Measurements from ENCODE around the gene TM4SF18. TPM values are rescaled to one million over a fixed set of nuclear protein-coding genes. Genes with fewer than 3 reads are reported as not detected.

The TM4SF18 gene
- total RNA-seq, 1 experiment from 2014 or later = 0.34 TPM

- TF ChIP-seq MAX (IDR thresholded peaks at IDR 0.05) = no peak
- no peak for TF ChIP-seq CBX3 (IDR thresholded peaks at IDR 0.05; ENCODE audit: low read depth)
- no peak for TF ChIP-seq EZH2 (IDR thresholded peaks at IDR 0.05)
These were observed 13.7 kb downstream of the TM4SF18 start (continued) for GRCh38 chr3:149319750-149320149.

- intact Hi-C loops (cut with micrococcal nuclease) = no loop called here
- peak overlapping the region; percentile 97 for H2AFZ ChIP-seq (ENCODE audit: low read depth, low read length, poor library complexity, severe bottlenecking)
- peaks cover 0 to 26% of the 10 kb centered on the region in 2 experiments; a peak in 2 of 4 replicates for H3K4me1 ChIP-seq (ENCODE audit: control insufficient read depth in 1 of 2, insufficient read depth in 2 of 2, low read length in 2 of 2)
- BruUV-seq (replicated peaks) = no TSS peak
- H3K27ac ChIP-seq (ENCODE audit: low read depth, low read length) = no peak overlapping the region
- ChIA-PET RAD21 (ENCODE audit: low non-redundant PET in 1 of 2, low total read pairs in 2 of 2, uncharacterized antibody in 2 of 2, unreplicated experiment in 2 of 2) (no interaction called here), CTCF (no interaction called here), POLR2A (no interaction called here)
- DNase-seq (ENCODE audit: low read depth, low spot score) (no peak), ATAC-seq (no peak)
- H4K20me1 ChIP-seq (ENCODE audit: insufficient read depth) = no peaks in the 10 kb centered on the region
- H3K9me3 ChIP-seq (ENCODE audit: control insufficient read depth in 1 of 2, insufficient read depth in 1 of 2, low read depth in 1 of 2, low read length in 2 of 2) = no peaks in the 10 kb centered on the region
- no peak overlapping the region for H3K4me3 ChIP-seq (replicated peaks in 1 of 2; ENCODE audit: low read depth in 1 of 2, low read length in 2 of 2)
- H3K4me2 ChIP-seq (ENCODE audit: low read length) = 0 out of 2 replicates have a peak overlapping the region, but pooled peaks have one; percentile 50
- no peaks in the 10 kb centered on the region for H3K79me2 ChIP-seq (ENCODE audit: insufficient read depth, low read length)
- no peaks in the 10 kb centered on the region for H3K36me3 ChIP-seq (ENCODE audit: control insufficient read depth in 1 of 2, insufficient read depth in 2 of 2, low read length in 2 of 2)
- H3K9me2 ChIP-seq (ENCODE audit: insufficient read depth) = no peaks in the 10 kb centered on the region
- no peak overlapping the region for H3K9ac ChIP-seq (ENCODE audit: low read length)
- TF ChIP-seq ZBTB33 (IDR thresholded peaks at IDR 0.05; ENCODE audit: extremely low read depth, insufficient replicate concordance, low read length) (no peak), EZH2phosphoT487 (IDR thresholded peaks at IDR 0.05; ENCODE audit: borderline replicate concordance) (no peak), ATF3 (IDR thresholded peaks at IDR 0.05) (no peak), MAX (IDR thresholded peaks at IDR 0.05) (no peak), TCF7L2 (IDR thresholded peaks at IDR 0.05; ENCODE audit: borderline replicate concordance, extremely low read depth, insufficient read depth, insufficient read length) (no peak), POLR2A (IDR thresholded peaks at IDR 0.05; ENCODE audit: borderline replicate concordance, extremely low read depth, insufficient read depth, insufficient read length) (no peak), CTCF (IDR thresholded peaks at IDR 0.05 in 2 of 3, conservative IDR thresholded peaks at IDR 0.05 in 1 of 3; ENCODE audit: borderline replicate concordance in 1 of 3, insufficient read depth in 1 of 3, low read depth in 2 of 3, low read length in 2 of 3) (no peak), SP1 (IDR thresholded peaks at IDR 0.05; ENCODE audit: low read depth) (no peak), CEBPB (IDR thresholded peaks at IDR 0.05; ENCODE audit: low read depth) (no peak), POLR2AphosphoS5 (IDR thresholded peaks at IDR 0.05; ENCODE audit: low read depth, low read length) (no peak), ZFX (IDR thresholded peaks at IDR 0.05) (no peak), YY1 (IDR thresholded peaks at IDR 0.05; ENCODE audit: extremely low read depth, insufficient replicate concordance, low read depth, low read length) (no peak), JUND (IDR thresholded peaks at IDR 0.05) (no peak), ELF1 (IDR thresholded peaks at IDR 0.05; ENCODE audit: borderline replicate concordance, low read depth) (no peak), EGR1 (IDR thresholded peaks at IDR 0.05; ENCODE audit: low read depth) (no peak), RAD21 (IDR thresholded peaks at IDR 0.05; ENCODE audit: low read depth) (no peak), SIN3A (IDR thresholded peaks at IDR 0.05; ENCODE audit: low read depth) (no peak)
- no peaks in the 10 kb centered on the region for H3K27me3 ChIP-seq (ENCODE audit: insufficient read depth, low read length)
These were observed 16.4 kb downstream of the TM4SF18 start for GRCh38 chr3:149317072-149317471.

Measured in HCT116 (cell line).